Measurements from ENCODE around the gene NAA35.

DNA sequence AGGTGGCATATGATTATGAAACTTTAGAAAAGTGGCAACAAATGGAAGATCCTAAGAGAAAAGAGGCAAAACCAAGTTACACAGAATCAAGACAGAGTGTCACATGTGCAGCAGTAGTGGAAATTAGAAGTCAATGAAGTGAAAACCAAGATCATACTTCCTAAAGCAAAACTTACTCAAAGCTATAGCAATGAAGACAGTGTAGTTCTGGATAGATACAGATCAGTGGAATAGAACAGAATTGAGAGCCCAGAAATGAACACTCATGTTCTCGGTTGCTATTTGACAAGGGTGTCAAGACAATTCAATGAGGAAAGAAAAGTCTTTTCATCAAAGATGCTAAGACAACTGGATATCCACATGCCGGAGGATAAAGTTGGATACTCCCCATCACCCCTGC is 43.5 kb downstream of the NAA35 start:
- TF ChIP-seq CTCF (conservative IDR thresholded peaks at IDR 0.05) = no peak
- TF ChIP-seq EZH2 (IDR thresholded peaks at IDR 0.05; ENCODE audit: low read depth) = no peak
